Measurements from ENCODE around the gene FOXK1.

FOXK1 gene

DNA sequence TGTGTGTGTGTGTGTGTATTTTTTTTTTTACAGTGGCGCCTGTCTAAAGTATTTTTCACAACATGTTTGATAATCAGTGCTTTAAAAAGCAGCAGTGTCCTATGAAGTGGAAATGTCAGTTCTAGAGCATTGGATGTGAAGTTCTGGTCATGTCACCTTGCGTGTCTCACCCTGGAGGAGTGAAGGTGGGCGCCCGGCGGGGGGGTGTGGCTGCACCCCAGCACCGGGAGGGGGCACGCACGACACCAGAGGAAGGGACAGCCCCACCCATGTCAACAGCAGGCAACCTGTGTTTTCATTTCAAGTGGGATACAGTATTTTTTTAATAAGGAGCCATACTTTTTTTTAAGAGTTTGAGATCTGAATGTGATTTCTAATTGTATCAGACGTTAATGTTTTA, 88.8 kb downstream of the FOXK1 start:
- TF ChIP-seq GABPA (IDR thresholded peaks at IDR 0.05; ENCODE audit: low read depth) (no peak), SPI1 (IDR thresholded peaks at IDR 0.05; ENCODE audit: borderline replicate concordance, low read depth) (no peak), POLR2AphosphoS5 (IDR thresholded peaks at IDR 0.05; ENCODE audit: low read depth) (no peak)
- TF ChIP-seq, protein P1, sequence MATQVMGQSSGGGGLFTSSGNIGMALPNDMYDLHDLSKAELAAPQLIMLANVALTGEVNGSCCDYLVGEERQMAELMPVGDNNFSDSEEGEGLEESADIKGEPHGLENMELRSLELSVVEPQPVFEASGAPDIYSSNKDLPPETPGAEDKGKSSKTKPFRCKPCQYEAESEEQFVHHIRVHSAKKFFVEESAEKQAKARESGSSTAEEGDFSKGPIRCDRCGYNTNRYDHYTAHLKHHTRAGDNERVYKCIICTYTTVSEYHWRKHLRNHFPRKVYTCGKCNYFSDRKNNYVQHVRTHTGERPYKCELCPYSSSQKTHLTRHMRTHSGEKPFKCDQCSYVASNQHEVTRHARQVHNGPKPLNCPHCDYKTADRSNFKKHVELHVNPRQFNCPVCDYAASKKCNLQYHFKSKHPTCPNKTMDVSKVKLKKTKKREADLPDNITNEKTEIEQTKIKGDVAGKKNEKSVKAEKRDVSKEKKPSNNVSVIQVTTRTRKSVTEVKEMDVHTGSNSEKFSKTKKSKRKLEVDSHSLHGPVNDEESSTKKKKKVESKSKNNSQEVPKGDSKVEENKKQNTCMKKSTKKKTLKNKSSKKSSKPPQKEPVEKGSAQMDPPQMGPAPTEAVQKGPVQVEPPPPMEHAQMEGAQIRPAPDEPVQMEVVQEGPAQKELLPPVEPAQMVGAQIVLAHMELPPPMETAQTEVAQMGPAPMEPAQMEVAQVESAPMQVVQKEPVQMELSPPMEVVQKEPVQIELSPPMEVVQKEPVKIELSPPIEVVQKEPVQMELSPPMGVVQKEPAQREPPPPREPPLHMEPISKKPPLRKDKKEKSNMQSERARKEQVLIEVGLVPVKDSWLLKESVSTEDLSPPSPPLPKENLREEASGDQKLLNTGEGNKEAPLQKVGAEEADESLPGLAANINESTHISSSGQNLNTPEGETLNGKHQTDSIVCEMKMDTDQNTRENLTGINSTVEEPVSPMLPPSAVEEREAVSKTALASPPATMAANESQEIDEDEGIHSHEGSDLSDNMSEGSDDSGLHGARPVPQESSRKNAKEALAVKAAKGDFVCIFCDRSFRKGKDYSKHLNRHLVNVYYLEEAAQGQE (IDR thresholded peaks at IDR 0.05; ENCODE audit: insufficient replicate concordance, low read depth), result no peak
- TF ChIP-seq, protein P2, sequence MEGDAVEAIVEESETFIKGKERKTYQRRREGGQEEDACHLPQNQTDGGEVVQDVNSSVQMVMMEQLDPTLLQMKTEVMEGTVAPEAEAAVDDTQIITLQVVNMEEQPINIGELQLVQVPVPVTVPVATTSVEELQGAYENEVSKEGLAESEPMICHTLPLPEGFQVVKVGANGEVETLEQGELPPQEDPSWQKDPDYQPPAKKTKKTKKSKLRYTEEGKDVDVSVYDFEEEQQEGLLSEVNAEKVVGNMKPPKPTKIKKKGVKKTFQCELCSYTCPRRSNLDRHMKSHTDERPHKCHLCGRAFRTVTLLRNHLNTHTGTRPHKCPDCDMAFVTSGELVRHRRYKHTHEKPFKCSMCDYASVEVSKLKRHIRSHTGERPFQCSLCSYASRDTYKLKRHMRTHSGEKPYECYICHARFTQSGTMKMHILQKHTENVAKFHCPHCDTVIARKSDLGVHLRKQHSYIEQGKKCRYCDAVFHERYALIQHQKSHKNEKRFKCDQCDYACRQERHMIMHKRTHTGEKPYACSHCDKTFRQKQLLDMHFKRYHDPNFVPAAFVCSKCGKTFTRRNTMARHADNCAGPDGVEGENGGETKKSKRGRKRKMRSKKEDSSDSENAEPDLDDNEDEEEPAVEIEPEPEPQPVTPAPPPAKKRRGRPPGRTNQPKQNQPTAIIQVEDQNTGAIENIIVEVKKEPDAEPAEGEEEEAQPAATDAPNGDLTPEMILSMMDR (IDR thresholded peaks at IDR 0.05; ENCODE audit: insufficient read depth, low read length), result no peak
- no peak overlapping the region for H3K27ac ChIP-seq (replicated peaks)

DNA sequence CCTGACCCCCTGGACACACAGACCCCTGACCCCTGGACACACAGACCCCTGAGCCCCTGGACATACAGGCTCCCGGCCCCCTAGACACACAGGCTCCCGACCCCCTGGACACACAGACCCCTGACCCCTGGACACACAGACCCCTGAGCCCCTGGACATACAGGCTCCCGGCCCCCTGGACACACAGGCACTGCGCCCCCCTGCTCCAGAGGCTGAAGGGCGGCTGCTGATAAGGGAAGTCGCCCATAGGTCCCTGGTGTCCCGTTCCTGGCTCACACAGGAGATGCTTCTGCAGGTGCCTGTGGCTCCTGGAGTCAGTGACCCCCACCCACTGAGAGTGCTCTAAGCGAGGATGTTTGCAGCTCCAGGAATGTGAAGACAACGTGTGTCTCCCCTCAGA, 89.6 kb downstream of the FOXK1 start:
- TF ChIP-seq GABPA (IDR thresholded peaks at IDR 0.05; ENCODE audit: low read depth), result no peak
- TF ChIP-seq, protein P1 (IDR thresholded peaks at IDR 0.05; ENCODE audit: insufficient replicate concordance, low read depth), result no peak
- TF ChIP-seq POLR2AphosphoS5 (IDR thresholded peaks at IDR 0.05; ENCODE audit: low read depth), result no peak
- no peak for TF ChIP-seq SPI1 (IDR thresholded peaks at IDR 0.05; ENCODE audit: borderline replicate concordance, low read depth)
- TF ChIP-seq, protein P2 (IDR thresholded peaks at IDR 0.05; ENCODE audit: insufficient read depth, low read length), result no peak
- H3K4me3 ChIP-seq (replicated peaks; ENCODE audit: insufficient read depth, low read length), result no peak overlapping the region
- DNase-seq (ENCODE audit: low read depth in 1 of 2, low spot score in 1 of 2), result no peak

More for the DNA sequence above, 88.8 kb downstream of the FOXK1 start:
- H3K27me3 ChIP-seq (ENCODE audit: insufficient read depth, poor library complexity, severe bottlenecking), result no peaks in the 10 kb centered on the region
- no peak overlapping the region for H3K4me3 ChIP-seq (replicated peaks; ENCODE audit: insufficient read depth, low read length)
- DNase-seq (ENCODE audit: low read depth in 1 of 2, low spot score in 1 of 2), result no peak

DNA sequence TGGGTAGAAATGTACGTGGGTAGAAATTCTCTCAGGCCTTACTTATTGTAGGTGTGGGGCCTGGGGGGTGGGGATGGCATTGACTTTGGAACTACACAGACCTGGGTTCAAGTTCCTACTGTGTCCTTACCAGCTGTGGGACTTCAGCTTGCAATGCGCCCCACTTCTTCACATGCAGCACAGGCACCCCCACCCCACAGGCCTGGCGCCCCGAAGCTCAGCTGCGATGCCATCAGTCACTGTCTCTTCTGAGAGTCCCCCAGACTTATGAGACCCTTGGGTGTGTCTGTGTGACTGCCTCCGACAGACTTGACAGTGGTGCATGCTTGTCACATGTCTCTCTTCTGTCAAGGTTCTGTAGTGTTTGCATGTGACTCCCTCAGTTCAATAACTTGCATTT, 90.2 kb downstream of the FOXK1 start:
- TF ChIP-seq GABPA (IDR thresholded peaks at IDR 0.05; ENCODE audit: low read depth), result no peak
- TF ChIP-seq SPI1 (IDR thresholded peaks at IDR 0.05; ENCODE audit: borderline replicate concordance, low read depth), result no peak
- no peak for TF ChIP-seq POLR2AphosphoS5 (IDR thresholded peaks at IDR 0.05; ENCODE audit: low read depth)
- TF ChIP-seq, protein P1 (IDR thresholded peaks at IDR 0.05; ENCODE audit: insufficient replicate concordance, low read depth), result no peak
- TF ChIP-seq, protein P2 (IDR thresholded peaks at IDR 0.05; ENCODE audit: insufficient read depth, low read length), result no peak
- Histone ChIP-seq H3K27ac (replicated peaks) (no peak overlapping the region), H3K27me3 (ENCODE audit: insufficient read depth, poor library complexity, severe bottlenecking) (no peaks in the 10 kb centered on the region), H3K4me3 (replicated peaks; ENCODE audit: insufficient read depth, low read length) (no peak overlapping the region)
- DNase-seq (ENCODE audit: low read depth in 1 of 2, low spot score in 1 of 2), result no peak

More for the DNA sequence above, 89.6 kb downstream of the FOXK1 start:
- no peaks in the 10 kb centered on the region for H3K27me3 ChIP-seq (ENCODE audit: insufficient read depth, poor library complexity, severe bottlenecking)
- H3K27ac ChIP-seq (replicated peaks), result no peak overlapping the region
